Heart left ventricle (tissue), 16 donors: ENCODE data around the gene STEAP2. TPM values are rescaled to one million over a fixed set of nuclear protein-coding genes. Genes with fewer than 3 reads are reported as not detected.
A peak's percentile ranks its signal among the peaks of the same experiment; 100 is the strongest.

Source experiments
- ATAC-seq, 4 donors: fragments of 200-7000 bp; cut with Tn5 transposase; one replicate each; pipeline ENCODE4 v1.9.1; 2020 to 2022; ENCODE audit warnings: moderate library complexity in 4 of 4, mild to moderate bottlenecking in 3 of 4, moderate number of reproducible peaks in 1 of 4
- DNase-seq, 5 donors: peaks; one replicate each; pipeline ENCODE4 v3.0.0-alpha.2; 2020
- H3K27ac ChIP-seq, 12 donors: fragments of 200-600 bp; sonication (generic) in 4 of 12; one replicate each; pipeline versions ENCODE4 v1.5.0 to v1.8.0; 2016 to 2022; ENCODE audit warnings: mild to moderate bottlenecking in 2 of 12
- H3K27me3 ChIP-seq, 9 donors: fragments of 200-600 bp; sonication (generic) in 2 of 9; one replicate each; pipeline versions ENCODE4 v1.5.1 to v1.8.0; 2016 to 2022; ENCODE audit warnings: mild to moderate bottlenecking in 3 of 9
- H3K36me3 ChIP-seq, 9 donors: fragments of 200-600 bp; sonication (generic) in 2 of 9; one replicate each; pipeline versions ENCODE4 v1.5.0 to v1.8.0; 2018 to 2022; ENCODE audit warnings: mild to moderate bottlenecking in 2 of 9
- H3K4me1 ChIP-seq, 12 donors: fragments of 200-600 bp; sonication (generic) in 4 of 12; one replicate each; pipeline versions ENCODE4 v1.5.0 to v1.8.0; 2016 to 2022; ENCODE audit warnings: mild to moderate bottlenecking in 3 of 12
- H3K4me3 ChIP-seq, 12 donors: fragments of 200-600 bp; sonication (generic) in 4 of 12; one replicate each; pipeline versions ENCODE4 v1.5.0 to v1.8.0; 2017 to 2022; ENCODE audit warnings: mild to moderate bottlenecking in 9 of 12, moderate library complexity in 4 of 12
- H3K9me3 ChIP-seq, 12 donors: fragments of 200-600 bp; sonication (generic) in 4 of 12; one replicate each; pipeline versions ENCODE4 v1.5.0 to v1.8.0; 2016 to 2022; ENCODE audit warnings: mild to moderate bottlenecking in 1 of 12
- CTCF ChIP-seq, 12 donors: fragments of 200-600 bp; sonication (generic) in 4 of 12; IDR thresholded peaks; one replicate each; pipeline versions ENCODE4 v1.5.0 to v1.8.0; 2018 to 2022; ENCODE audit warnings: antibody characterized with exemption in 12 of 12, mild to moderate bottlenecking in 5 of 12
- POLR2A ChIP-seq, 2 donors: fragments of 450-650 bp; IDR thresholded peaks; one replicate each; pipeline ENCODE4 v1.6.1; 2017; ENCODE audit warnings: antibody characterized with exemption in 2 of 2, mild to moderate bottlenecking in 2 of 2, moderate library complexity in 2 of 2
- WGBS, 4 donors: extraction: QIAGEN DNeasy Blood & Tissue Kit in 2 of 4; methylation state at CpG; one replicate each; pipeline versions ENCODE4 v1.1.5 to v1.1.7; 2013 to 2018; 5-methylcytosine and 5-hydroxymethylcytosine counted together
- intact Hi-C, 10 donors: fragments of 100-400 bp; cut with DNase I; formaldehyde crosslinking; loops; one replicate each; pipeline versions ENCODE4 v1.11.1 to v1.14.2; 2022
- polyA plus RNA-seq, 2 donors: library from polyadenylated mRNA; stranded (reverse); fragments of 200-250 nt; gene quantifications; one replicate each; pipeline ENCODE4 v1.2.3, GENCODE V29; 2013
- total RNA-seq, 9 donors: library from RNA; depleted of rRNA in 2 of 9; stranded (reverse); fragments of >200 nt in 2 of 9; fragmentation: NEBNext Ultra II Directional in 3 of 9; extraction: Animal tissue kit (Norgen Biotek cat#: 25700) in 3 of 9; gene quantifications; one replicate each; pipeline versions ENCODE4 v1.1.0 to v1.2.4, GENCODE V29; 2016 to 2023
- donor health status: ischemic (EF 13 %, LVEDD 7.1; RV severe dilation, severe dysfunction).
- donor health status: healthy with polysubstance abuse.
- donor health status: DM: no; HTN: yes; CAD: no.
- donor health status: DM: no; HTN: no; CAD: no.
- donor health status: ischemic (EF 25% LVEDD 6.9; RV normal size, moderate dysfunction).
- donor health status: ischemic (EF 25% LVEDD 5.7; RV mildly dilated, moderate dysfunction).
- donor health status: healthy.
- donor health status: DM: yes; HTN: yes; CAD: no.
- donor health status: ischemic (EF 35%, LVEDD 5.7; RV mildly dilated, moderate dysfunction).
- donor health status: nonischemic (EF 11% LVEDD 7.7; RV severe dilation, severe dysfunction).
- donor health status: DM: yes; HTN: yes; CAD: no.
- donor health status: PGD.
- donor health status: ischemic (EF 29% LVEDD 5.4; RV normal size, mild dysfunction).
- donor health status: nonischemic (EF 23%, LVEDD 6.1; RV moderate dilation, normal function).

The STEAP2 gene
- total and polyA plus RNA-seq, 11 donors = 1.4 to 16.7 (median 7.3) TPM

- H3K27me3 ChIP-seq = peaks cover 0 to 9% (median 0%) of the 10 kb centered on the region in 9 donors
- H3K4me1 ChIP-seq = peaks cover 0 to 19% (median 13%) of the 10 kb centered on the region in 12 donors
- peak; percentile 90 to 93 (median 91) for DNase-seq
- WGBS, 4 donors = 0 to 2% (median 1%) methylated on average over 48 to 59 of the region's 59 CpGs
- H3K27ac ChIP-seq = peak within 1 kb of the TSS in 6 of 12 donors; percentile 22 to 75 (median 38)
- peak in 6 of 12 donors; percentile 21 to 35 (median 27) for TF ChIP-seq CTCF (IDR thresholded peaks at IDR 0.05)
- no peak for TF ChIP-seq POLR2A (IDR thresholded peaks at IDR 0.05)
- intact Hi-C loops = loop anchor here in 3 of 10 donors (5.0 to 10.0 kb wide), 3 partner anchors 33 to 180 kb away; partner anchors contain the start of gene STEAP2 (in 1 of the 3)
- ATAC-seq = peak; percentile 89 to 99 (median 98)
- no peaks in the 10 kb centered on the region for H3K9me3 ChIP-seq
- H3K4me3 ChIP-seq = peak within 1 kb of the TSS; percentile 72 to 97 (median 86)
- no peaks in the 10 kb centered on the region for H3K36me3 ChIP-seq
Observed at GRCh38 chr7:90244909-90245851, 33.6 kb downstream of the STEAP2 start, which contains the start of gene CFAP69. Gene CFAP69 (plus strand): TSS chr7:90245174. CDS start chr7:90245425, 251 bp downstream.

DNA sequence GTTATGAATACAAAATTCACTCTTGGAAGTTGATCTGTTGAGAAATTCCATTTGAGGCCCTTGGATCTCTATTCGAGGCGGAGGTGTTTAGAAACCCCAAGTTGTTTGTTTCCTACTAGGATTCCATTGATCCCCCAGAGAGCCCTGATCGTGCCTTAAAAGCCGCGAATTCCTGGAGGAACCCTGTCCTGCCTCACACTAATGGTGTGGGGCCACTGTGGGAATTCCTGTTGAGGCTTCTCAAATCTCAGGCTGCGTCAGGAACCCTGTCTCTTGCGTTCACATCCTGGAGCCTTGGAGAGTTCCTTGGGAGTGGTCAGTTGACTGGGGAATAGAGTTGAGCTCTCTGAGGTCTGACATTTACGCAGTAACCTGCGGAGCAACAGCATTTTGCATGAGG is 34.6 kb downstream of the STEAP2 start:
- WGBS, 4 donors = 24 to 38% (median 27%) methylated on average over 9 of the region's 9 CpGs
- TF ChIP-seq POLR2A (IDR thresholded peaks at IDR 0.05) (no peak), CTCF (IDR thresholded peaks at IDR 0.05) (no peak)
- peak overlapping the region in 1 of 12 donors; percentile 32 for H3K27ac ChIP-seq

GRCh38 chr7:90248706-90249105 is 37.2 kb downstream of the STEAP2 start:
- H3K27me3 ChIP-seq = peaks cover 0 to 9% (median 0%) of the 10 kb centered on the region in 9 donors
- DNase-seq (no peak), ATAC-seq (no peak)
- H3K9me3 ChIP-seq = no peaks in the 10 kb centered on the region
- H3K27ac ChIP-seq = no peak overlapping the region
- 81 to 88% (median 84%) methylated on average over 3 of the region's 3 CpGs for WGBS, 4 donors
- H3K36me3 ChIP-seq = no peaks in the 10 kb centered on the region
- H3K4me1 ChIP-seq = peaks cover 0 to 28% (median 14%) of the 10 kb centered on the region in 12 donors
- TF ChIP-seq CTCF (IDR thresholded peaks at IDR 0.05) (no peak), POLR2A (IDR thresholded peaks at IDR 0.05) (no peak)
- intact Hi-C loops = loop anchor here in 3 of 10 donors (5.0 to 10.0 kb wide), 3 partner anchors 36 to 176 kb away; partner anchors contain the start of gene STEAP2 (in 1 of the 3)
- no peak overlapping the region for H3K4me3 ChIP-seq

More for the DNA sequence above, 34.6 kb downstream of the STEAP2 start:
- no peak for DNase-seq
- H3K36me3 ChIP-seq = no peaks in the 10 kb centered on the region
- H3K27me3 ChIP-seq = peaks cover 0 to 9% (median 0%) of the 10 kb centered on the region in 9 donors
- H3K4me1 ChIP-seq = peaks cover 0 to 24% (median 14%) of the 10 kb centered on the region in 12 donors
- peak overlapping the region in 11 of 12 donors; percentile 72 to 97 (median 85) for H3K4me3 ChIP-seq
- peak in 1 of 4 donors; percentile 15 for ATAC-seq
- intact Hi-C loops = loop anchor here in 3 of 10 donors (5.0 to 10.0 kb wide), 3 partner anchors 34 to 179 kb away; partner anchors contain the start of gene STEAP2 (in 1 of the 3)
- no peaks in the 10 kb centered on the region for H3K9me3 ChIP-seq
